Right ventricle myocardium inferior (tissue), 1 donor: ENCODE measurements around the gene ARHGEF17. TPM values are rescaled to one million over a fixed set of nuclear protein-coding genes. Genes with fewer than 3 reads are reported as not detected.

ENCODE experiments used
- ATAC-seq: fragments of 200-7000 bp; cut with Tn5 transposase; one replicate; pipeline ENCODE4 v1.9.1; 2020; ENCODE audit warnings: mild to moderate bottlenecking, moderate library complexity
- DNase-seq: peaks from one replicate; pipeline ENCODE4 v3.0.0; 2021; ENCODE audit errors: missing footprints
- intact Hi-C: fragments of 100-400 bp; cut with DNase I; formaldehyde crosslinking; loops from one replicate; pipeline ENCODE4 v1.11.0; 2022
- total RNA-seq: library from RNA; stranded (reverse); fragmentation: NEBNext Ultra II Directional; extraction: Animal tissue kit (Norgen Biotek cat#: 25700); gene quantifications from one replicate; pipeline ENCODE4 v1.2.1, GENCODE V29; 2021
- donor health status: DM: no; HTN: yes; CAD: no; lungs with severe emphysema.

ARHGEF17 gene
- total RNA-seq, 1 donor from 2014 or later, result 57.1 TPM

DNA sequence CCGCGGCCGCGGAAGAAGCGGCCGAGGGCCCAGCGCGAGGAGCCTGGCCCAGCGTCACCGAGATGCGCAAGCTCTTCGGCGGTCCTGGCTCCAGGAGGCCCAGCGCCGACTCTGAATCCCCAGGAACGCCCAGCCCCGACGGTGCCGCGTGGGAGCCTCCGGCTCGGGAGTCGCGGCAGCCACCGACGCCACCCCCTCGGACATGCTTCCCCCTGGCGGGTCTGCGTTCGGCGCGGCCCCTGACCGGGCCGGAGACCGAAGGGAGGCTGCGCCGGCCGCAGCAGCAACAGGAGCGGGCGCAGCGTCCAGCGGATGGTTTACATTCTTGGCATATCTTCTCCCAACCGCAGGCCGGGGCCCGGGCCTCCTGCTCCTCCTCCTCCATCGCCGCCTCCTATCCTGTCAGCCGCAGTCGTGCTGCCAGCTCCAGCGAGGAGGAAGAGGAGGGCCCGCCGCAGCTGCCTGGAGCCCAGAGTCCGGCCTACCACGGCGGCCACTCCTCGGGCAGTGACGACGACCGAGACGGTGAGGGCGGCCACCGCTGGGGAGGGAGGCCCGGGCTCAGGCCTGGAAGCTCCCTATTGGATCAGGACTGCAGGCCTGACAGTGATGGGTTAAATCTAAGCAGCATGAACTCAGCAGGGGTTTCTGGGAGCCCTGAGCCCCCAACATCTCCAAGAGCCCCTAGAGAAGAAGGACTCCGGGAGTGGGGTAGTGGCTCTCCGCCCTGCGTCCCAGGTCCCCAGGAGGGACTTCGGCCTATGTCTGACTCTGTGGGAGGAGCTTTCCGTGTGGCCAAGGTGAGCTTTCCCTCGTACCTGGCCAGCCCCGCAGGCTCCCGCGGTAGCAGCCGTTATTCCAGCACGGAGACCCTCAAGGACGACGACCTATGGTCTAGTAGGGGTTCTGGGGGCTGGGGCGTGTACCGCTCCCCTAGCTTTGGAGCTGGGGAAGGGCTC, 1.2 kb downstream of the ARHGEF17 start:
- peak; percentile 96 for DNase-seq
- peak; percentile 77 for ATAC-seq
- intact Hi-C loops, result loop anchor here (2.0 kb wide), 1 partner anchor 14 kb away; no protein-coding TSS in a partner anchor

DNA sequence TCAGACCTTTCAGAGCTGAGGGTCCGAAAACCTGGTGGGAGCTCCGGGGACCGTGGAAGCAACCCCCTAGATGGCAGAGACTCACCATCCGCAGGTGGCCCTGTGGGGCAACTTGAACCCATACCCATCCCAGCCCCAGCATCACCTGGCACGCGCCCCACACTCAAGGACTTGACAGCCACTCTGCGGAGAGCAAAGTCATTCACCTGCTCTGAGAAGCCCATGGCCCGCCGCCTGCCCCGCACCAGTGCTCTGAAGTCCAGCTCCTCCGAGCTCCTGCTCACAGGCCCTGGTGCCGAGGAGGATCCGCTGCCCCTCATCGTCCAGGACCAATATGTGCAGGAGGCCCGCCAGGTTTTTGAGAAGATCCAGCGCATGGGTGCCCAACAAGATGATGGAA, 2.0 kb downstream of the ARHGEF17 start:
- intact Hi-C loops, result no loop called here
- ATAC-seq, result no peak
- DNase-seq, result no peak

DNA sequence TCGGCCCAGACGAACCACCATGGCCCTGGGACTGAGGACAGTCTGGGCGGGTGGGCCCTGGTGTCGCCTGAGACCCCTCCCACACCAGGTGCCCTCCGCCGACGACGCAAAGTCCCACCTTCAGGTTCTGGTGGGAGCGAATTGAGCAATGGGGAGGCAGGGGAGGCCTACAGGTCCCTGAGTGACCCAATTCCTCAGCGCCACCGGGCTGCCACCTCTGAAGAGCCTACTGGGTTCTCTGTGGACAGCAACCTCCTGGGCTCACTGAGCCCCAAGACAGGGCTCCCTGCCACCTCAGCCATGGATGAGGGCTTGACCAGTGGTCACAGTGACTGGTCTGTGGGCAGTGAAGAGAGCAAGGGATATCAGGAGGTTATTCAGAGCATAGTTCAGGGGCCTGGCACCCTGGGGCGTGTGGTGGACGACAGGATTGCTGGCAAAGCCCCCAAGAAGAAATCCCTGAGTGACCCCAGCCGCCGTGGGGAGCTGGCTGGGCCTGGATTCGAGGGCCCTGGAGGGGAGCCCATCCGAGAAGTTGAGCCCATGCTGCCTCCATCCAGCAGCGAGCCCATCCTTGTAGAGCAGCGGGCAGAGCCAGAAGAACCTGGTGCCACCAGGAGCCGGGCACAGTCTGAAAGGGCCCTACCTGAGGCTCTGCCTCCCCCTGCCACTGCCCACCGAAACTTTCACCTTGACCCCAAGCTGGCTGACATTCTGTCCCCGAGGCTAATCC, 2.8 kb downstream of the ARHGEF17 start:
- ATAC-seq, result no peak
- no peak for DNase-seq
- intact Hi-C loops, result no loop called here

DNA sequence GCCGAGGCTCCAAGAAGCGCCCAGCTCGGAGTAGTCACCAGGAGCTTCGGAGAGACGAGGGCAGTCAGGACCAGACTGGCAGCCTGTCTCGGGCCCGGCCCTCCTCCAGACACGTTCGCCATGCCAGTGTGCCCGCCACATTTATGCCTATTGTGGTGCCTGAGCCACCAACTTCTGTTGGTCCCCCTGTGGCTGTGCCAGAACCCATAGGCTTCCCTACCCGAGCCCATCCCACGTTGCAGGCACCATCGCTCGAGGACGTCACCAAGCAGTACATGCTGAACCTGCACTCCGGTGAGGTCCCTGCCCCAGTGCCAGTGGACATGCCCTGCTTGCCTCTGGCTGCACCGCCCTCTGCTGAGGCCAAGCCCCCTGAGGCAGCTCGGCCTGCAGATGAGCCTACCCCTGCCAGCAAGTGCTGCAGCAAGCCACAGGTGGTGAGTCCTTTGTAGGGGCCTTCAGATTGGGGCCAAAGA, 3.4 kb downstream of the ARHGEF17 start:
- DNase-seq, result no peak
- no peak for ATAC-seq
- intact Hi-C loops, result no loop called here

DNA sequence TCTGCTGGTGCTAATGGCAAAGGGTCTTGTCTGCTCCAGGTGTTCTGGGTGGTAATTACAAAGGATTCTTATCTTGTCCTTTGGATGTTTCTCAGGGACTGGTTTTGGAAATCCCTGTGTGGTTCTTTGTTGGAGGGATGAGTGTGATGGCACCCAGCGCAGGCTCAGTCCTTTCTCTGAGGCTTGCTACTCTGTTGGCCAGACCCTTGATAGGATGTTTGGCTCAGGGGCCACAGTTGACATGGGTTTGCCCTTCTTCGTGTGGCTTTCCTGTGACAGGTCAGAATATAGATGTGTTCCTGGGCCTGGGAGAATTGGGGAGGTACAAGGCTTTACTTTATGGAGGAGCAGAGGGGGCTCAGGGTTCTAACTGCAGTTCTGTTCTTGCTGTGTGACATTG, 4.0 kb downstream of the ARHGEF17 start:
- intact Hi-C loops, result no loop called here
- ATAC-seq (no peak), DNase-seq (no peak)

DNA sequence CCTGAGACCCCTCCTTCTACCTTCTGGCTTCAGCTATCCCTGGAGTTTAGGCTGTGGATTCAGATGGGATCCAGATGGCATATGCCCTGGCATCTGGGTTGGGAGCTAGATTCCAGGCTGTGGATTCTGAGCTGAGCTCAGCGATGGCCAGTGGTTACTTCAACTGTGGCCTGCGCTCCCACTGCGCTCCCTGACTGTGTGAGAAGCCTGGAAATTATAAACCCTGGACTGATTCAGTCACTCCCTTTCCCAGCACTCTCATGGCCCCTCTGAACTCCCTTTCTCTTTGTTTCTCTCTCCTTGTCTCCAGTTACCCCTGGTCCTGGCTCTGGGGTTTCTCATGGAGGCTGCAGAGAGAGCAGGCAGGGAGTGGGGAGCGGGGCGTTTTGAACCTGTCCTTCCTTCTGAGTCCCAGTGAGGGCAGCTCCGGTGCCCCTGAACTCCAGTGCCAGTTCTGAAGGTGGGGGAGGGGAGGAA, 4.8 kb downstream of the ARHGEF17 start:
- no peak for ATAC-seq
- intact Hi-C loops, result no loop called here

DNA sequence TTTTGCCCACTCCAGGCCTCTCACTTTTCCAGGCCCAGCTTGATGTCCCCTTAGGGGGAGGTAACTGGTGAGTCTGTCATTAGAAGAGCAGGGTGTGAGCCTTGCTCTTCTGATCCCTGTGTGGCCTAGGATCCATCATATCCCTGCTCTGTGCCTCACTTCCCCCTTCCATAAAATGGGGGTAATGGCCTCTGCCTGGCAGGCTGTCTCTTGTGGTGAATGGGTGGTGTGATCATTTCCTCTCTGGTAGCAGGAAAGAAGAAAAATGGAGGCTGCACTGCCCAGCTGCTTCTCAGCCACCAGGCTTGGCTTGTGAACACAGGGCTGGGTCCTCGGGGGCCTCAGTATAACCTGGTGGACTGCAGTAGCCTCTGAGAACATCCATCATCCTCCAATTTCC, 5.6 kb downstream of the ARHGEF17 start:
- DNase-seq, result no peak
- intact Hi-C loops, result no loop called here
- no peak for ATAC-seq

More for the DNA sequence above, 4.8 kb downstream of the ARHGEF17 start:
- DNase-seq, result no peak

DNA sequence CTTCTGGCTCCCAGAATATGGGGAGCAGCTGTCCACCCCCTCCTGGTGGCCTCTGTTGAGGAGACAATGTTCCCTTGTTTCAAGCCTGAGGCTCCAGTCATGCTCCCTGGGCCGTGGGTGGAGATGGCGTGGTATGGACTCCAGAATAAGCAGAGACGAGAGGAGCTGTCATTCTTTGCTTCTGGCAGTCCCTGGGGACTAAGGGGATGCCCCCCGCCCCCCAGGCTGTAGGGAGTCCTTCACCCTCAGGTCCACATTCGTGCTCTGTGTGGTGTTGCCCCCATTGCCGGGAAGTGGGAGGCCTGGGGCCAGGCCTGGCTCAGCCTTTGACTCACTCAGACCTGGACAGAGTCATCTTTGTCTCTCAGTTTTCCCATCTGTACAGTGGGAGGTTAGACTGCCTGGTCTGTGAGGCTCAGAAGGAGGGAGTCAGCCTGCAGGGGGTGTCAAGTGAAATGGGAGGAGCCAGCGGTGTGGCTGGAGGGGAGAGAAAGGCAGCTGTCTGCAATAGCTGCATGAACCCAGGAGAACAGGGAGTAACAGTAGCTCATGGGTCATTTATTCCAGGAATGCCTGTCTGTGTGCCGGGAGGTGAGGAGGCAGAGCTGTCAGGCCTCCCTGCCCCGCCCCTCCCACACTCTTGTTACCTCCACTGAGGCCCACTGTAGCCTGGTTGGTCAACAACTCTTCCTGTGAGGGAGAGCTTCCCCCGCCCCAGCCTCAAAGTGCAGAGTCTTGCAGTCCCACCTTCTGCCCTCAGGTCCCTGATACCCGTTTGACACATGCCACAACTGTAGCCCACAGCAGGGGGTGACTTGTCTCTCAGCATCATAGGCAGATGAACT, 6.3 kb downstream of the ARHGEF17 start:
- intact Hi-C loops, result no loop called here
- ATAC-seq, result peak; percentile 51

DNA sequence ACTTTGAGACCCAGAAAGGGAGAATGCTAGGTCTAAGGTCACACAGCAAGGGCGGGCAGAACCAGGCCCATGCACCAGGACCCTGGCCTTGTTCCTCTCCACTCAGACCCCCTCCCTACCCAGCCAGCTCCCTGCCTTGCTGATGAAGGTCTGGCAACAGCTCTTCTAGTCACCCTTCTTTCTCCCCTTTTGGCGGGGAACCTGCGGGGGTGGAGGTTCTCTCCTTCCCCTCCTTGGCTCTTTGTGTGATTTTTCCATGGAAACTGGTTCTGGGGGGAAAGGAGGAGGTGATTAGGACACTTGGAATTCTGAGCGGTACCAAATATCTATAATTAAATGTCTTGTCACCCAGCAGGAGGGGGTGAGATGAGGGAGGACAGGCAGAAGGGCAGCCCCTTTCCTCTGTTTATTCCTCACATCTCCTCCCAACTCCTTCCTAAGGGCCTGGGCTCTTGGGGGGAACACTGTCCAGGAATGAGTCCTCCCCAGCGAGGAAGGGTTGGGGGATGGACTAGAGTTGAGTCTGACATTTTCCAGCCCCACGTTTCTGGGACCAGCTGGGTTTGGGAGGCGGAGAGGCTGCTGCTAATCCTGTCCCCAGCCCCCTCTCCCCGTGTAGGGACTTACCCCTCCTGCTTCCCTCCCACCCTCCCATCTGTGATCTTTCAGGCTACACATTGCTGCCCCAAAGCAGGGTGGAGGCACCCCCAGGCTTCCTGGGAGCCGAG, 7.4 kb downstream of the ARHGEF17 start:
- intact Hi-C loops, result no loop called here
- no peak for ATAC-seq
- DNase-seq, result no peak

More for the DNA sequence above, 6.3 kb downstream of the ARHGEF17 start:
- no peak for DNase-seq

DNA sequence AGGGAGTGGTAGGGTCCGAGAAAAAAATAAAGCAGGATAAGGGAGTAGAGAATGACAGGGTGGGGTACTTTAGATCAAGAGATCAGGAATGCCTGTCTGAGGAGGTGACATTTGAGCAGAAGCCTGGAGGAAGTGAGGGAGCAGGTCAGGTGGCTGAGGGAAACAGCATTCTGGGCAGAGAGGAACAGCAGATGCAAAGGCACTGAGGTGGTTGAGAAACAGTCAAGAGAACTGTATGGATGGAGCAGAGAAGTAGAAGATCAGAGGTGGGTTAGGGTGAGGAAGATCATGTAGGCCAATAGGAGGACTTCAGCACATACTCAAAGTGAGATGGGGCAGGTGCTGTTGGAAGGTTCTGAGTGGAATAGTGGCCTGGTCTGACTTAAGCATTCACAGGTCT, 8.3 kb downstream of the ARHGEF17 start:
- ATAC-seq (no peak), DNase-seq (no peak)
- intact Hi-C loops, result no loop called here

DNA sequence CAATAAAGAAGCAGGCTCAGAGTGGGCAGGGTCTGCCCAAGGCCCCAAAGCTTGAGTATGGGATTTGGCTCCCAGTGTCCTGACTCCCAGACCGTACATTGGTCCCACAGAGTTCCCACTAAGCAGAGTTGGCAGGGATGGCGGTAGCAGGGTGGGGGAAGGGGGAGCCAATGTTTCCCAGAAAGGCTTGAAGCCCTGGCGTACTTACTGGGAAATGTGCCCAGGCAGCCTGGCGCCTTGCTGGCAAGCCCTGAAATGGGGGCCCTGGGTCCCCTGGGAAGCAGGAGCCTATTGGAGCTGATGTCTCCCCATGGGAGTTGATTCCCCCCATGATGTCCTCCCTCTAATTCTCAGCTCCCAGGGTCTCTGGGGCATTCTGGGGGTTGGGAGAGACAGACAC, 9.3 kb downstream of the ARHGEF17 start:
- DNase-seq, result no peak
- intact Hi-C loops, result no loop called here
- peak; percentile 52 for ATAC-seq

DNA sequence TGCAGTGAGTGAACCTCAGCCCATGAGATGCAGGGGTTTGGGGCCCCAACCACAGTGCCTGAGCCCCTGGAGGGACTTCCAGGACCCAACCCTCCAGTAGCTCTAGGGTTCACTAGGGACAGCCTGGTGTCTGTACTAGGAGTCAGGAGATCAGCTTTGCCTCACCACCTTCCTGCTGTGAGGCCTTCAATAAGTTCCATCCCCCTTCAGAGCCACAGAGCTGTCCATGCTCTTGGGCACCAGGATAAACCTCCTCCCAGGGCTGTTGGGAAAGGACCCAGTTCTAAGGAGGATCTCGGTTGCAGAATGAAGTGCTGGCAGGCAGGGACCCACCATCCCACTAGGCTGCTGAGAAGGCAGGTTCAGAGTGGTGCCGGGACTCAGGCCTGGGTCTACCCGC, 9.7 kb downstream of the ARHGEF17 start:
- no peak for DNase-seq
- intact Hi-C loops, result no loop called here
- no peak for ATAC-seq

DNA sequence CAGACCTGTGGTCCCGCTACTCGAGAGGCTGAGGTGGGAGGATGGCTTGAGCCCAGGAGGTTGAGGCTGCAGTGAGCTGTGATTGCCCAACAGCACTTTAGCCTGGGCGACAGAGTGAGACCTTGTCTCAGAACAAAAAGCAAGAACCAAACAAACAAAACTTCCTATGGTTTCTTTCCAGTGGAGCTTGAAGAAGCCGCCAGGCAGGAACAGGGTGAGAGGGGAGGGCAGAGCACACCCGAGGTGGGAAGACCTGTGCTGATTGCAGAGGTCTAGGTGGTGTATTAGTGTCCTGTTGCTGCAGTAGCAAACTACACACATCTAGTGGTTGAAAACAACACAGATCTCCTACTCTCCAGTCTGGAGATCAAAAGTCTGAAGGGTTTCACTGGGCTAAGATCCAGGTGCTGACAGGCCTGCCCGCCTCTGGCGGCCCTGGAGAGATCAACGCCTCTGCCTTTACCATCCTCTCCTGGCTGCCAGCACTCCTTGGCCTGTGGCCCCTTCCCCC, 10.5 kb downstream of the ARHGEF17 start:
- ATAC-seq (no peak), DNase-seq (no peak)
- intact Hi-C loops, result no loop called here

DNA sequence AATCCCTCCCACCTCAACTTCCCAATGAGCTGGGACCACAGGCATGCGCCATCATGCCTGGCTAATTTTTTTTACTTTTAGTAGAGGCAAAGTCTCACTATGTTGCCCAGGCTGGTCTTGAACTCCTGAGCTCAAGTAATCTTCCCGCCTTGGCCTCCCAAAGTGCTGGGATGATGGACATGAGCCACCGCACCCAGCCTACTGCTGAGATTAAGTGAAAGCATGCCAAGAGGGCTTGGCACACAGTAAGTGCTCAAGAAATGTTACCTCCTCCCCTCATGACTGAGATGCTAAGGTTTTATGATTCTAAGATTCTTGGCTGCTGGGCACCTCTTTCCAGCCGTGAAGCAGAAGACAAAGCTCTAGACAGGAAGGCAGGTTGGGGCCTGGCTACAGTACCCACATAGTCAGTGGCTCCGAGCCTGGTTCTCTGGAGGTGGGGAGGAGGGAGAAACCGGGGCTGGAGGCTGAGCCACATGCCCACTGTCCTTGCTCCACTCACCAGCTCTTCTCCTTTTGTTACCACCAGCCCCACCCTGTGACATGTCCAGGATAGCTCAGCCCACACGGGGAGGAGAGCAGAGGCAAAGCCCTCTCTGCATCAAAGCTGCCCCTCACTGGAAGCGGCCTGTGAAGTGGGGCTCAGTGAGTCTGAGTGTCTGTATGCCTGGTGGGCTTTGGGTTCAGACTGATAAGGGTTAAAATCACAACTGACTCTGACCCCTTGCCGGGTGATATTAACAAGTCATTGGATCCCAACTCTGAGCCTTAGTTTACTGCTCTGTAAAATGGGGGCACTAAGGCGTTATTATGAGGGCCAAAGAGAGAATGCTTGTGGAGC, 12.9 kb downstream of the ARHGEF17 start:
- intact Hi-C loops, result no loop called here
- no peak for ATAC-seq
- no peak for DNase-seq

DNA sequence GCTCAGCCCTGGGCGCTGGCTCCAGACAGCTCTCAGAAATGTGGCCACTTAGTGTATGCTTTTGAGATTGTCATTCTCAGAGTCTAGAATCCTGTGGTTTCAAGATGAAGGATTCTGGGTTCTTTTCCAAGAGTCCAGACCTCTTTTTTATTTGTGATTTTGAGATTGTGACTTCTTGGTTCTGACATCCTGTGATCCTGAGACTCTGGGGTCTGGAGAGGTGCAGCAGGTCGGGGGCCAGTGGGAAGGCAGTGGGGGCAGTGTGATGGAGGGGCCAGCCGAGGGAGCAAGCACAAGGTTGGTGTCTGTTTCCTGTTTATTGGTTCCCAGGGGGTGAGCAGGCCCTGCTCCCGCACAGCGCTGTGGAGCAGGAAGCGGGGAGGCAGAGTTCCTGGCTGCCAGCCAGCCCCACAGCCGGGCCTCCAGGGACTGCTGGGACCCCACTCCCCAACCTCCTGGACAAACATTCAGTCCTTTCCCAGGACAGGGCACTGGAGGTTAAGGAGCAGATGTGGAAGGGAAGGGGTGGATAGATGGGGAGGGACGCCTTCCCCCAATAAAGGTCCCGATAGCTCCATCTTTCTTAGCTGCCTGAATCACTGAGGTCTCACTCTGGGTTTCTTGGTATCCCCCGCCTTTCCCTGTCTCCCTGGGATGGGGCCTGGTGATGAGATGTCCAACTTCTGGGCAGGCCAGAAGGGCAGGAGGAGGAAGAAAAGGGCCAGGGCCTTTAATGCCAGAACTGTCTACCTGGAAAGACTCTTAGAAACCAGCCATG, 13.7 kb downstream of the ARHGEF17 start:
- ATAC-seq (peak; percentile 37), DNase-seq (peak; percentile 86)
- intact Hi-C loops, result loop anchor here (2.0 kb wide), 1 partner anchor 13 kb away; the partner anchor contains the start of gene ARHGEF17
